ENCODE data around the gene CCNT1. TPM values are rescaled to one million over a fixed set of nuclear protein-coding genes. Genes with fewer than 3 reads are reported as not detected.

Gene CCNT1
- total RNA-seq, 4 donors from 2014 or later, result 21.3 to 32.1 (median 24.9) TPM

DNA sequence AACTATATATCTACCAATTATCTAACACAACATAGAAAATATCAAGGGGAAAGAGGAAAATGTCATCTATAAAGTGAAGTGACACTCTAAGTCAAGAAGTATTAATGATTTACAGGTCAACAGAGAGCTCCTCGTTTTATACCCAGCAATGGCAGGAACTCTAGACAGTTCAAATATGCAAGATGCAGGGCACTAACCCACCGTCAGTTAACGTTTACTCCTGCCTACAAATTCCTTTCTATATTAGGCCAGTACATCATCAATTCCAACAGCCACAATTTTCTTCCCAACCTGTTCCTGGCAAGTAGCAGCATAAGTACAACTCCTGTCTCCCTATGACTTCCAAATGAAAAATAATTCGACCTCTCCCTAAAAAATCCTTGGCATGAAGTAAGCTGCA is 25.5 kb downstream of the CCNT1 start:
- no peak overlapping the region for H3K27ac ChIP-seq
- no peaks in the 10 kb centered on the region for H3K27me3 ChIP-seq
- DNase-seq (ENCODE audit: low spot score in 2 of 2), result no peak
- 54 to 57% methylated on average over 4 of the region's 4 CpGs for WGBS, 2 donors
- H3K4me1 ChIP-seq, result peaks cover 0 to 11% (median 0%) of the 10 kb centered on the region in 4 donors
- H3K9me3 ChIP-seq, result no peaks in the 10 kb centered on the region
- TF ChIP-seq POLR2A (IDR thresholded peaks at IDR 0.05) (no peak), CTCF (IDR thresholded peaks at IDR 0.05) (no peak), EP300 (IDR thresholded peaks at IDR 0.05) (no peak)
- H3K4me3 ChIP-seq, result no peak overlapping the region
- peaks cover 0 to 79% (median 25%) of the 10 kb centered on the region in 3 donors for H3K36me3 ChIP-seq

DNA sequence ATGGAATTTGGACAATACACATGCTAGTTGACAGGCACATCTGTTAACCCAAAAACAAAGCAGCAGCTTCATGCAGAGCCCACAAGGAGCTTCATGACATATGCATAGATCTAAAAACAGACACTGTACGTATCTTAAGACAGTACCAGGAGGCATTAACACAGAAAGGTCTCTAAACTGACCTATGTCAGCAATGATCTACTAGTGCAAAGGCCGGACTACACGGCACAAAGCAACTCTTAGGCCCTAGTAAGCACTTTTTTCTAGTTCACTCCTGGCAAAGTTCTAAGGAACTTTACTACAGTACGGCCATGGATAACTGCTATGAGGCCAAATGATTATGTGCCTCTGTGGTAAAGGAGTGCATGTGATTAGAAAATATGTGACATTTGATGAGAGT is 26.1 kb downstream of the CCNT1 start:
- no peaks in the 10 kb centered on the region for H3K27me3 ChIP-seq
- TF ChIP-seq POLR2A (IDR thresholded peaks at IDR 0.05) (no peak), EP300 (IDR thresholded peaks at IDR 0.05) (no peak), CTCF (IDR thresholded peaks at IDR 0.05) (no peak)
- H3K36me3 ChIP-seq, result peaks cover 0 to 74% (median 21%) of the 10 kb centered on the region in 3 donors
- peaks cover 0 to 11% (median 0%) of the 10 kb centered on the region in 4 donors for H3K4me1 ChIP-seq
- H3K27ac ChIP-seq, result no peak overlapping the region
- 56 to 81% methylated on average over 4 of the region's 4 CpGs for WGBS, 2 donors
- DNase-seq (ENCODE audit: low spot score in 2 of 2), result no peak
- H3K4me3 ChIP-seq, result no peak overlapping the region
- H3K9me3 ChIP-seq, result no peaks in the 10 kb centered on the region

DNA sequence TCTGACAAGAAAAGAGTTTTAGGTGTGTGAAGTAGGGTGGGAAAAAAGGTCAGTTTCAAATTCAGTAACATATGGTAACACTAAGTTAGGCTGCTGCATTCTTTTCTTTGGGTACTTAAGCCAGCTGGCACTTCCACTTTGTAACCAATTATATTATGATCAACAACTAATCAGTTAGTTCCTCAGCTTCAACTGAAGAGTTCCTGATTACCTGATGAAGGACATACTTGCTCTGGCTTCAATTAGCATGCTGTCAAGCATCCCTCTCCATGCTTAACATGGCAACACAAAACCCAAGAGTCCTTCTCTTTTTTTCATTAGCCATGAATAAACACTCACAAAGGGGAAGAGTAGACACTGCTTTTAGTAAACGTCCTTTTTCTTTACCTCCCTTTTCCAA is 27.7 kb downstream of the CCNT1 start:
- Histone ChIP-seq H3K36me3 (peaks cover 0 to 58% (median 13%) of the 10 kb centered on the region in 3 donors), H3K4me3 (no peak overlapping the region), H3K4me1 (peaks cover 0 to 11% (median 0%) of the 10 kb centered on the region in 4 donors), H3K27ac (no peak overlapping the region), H3K9me3 (no peaks in the 10 kb centered on the region), H3K27me3 (no peaks in the 10 kb centered on the region)
- TF ChIP-seq EP300 (IDR thresholded peaks at IDR 0.05) (no peak), POLR2A (IDR thresholded peaks at IDR 0.05) (no peak), CTCF (IDR thresholded peaks at IDR 0.05) (no peak)
- DNase-seq (ENCODE audit: low spot score in 2 of 2), result no peak
- 50 to 54% methylated on average over 1 of the region's 1 CpG for WGBS, 2 donors

- Histone ChIP-seq H3K36me3 (peaks cover 0 to 45% (median under 1%) of the 10 kb centered on the region in 3 donors), H3K27me3 (no peaks in the 10 kb centered on the region), H3K9me3 (no peaks in the 10 kb centered on the region), H3K27ac (no peak overlapping the region), H3K4me3 (no peak overlapping the region), H3K4me1 (peaks cover 0 to 14% (median 0%) of the 10 kb centered on the region in 4 donors)
- 79 to 83% methylated on average over 4 of the region's 4 CpGs for WGBS, 2 donors
- no peak for DNase-seq (ENCODE audit: low spot score in 2 of 2)
- TF ChIP-seq EP300 (IDR thresholded peaks at IDR 0.05) (no peak), CTCF (IDR thresholded peaks at IDR 0.05) (no peak), POLR2A (IDR thresholded peaks at IDR 0.05) (no peak)
Measured at GRCh38 chr12:48687592-48687991, 28.9 kb downstream of the CCNT1 start.

GRCh38 chr12:48686615-48687334 is 29.7 kb downstream of the CCNT1 start:
- Histone ChIP-seq H3K36me3 (peaks cover 0 to 37% (median 0%) of the 10 kb centered on the region in 3 donors), H3K4me3 (no peak overlapping the region), H3K9me3 (no peaks in the 10 kb centered on the region), H3K27ac (no peak overlapping the region), H3K27me3 (no peaks in the 10 kb centered on the region), H3K4me1 (peaks cover 0 to 11% (median 0%) of the 10 kb centered on the region in 4 donors)
- no peak for DNase-seq (ENCODE audit: low spot score in 2 of 2)
- WGBS, 2 donors, result 89 to 93% methylated on average over 6 of the region's 6 CpGs
- TF ChIP-seq POLR2A (IDR thresholded peaks at IDR 0.05) (no peak), CTCF (IDR thresholded peaks at IDR 0.05) (no peak), EP300 (IDR thresholded peaks at IDR 0.05) (no peak)
